ENCODE measurements around the gene STRA6.

Gene STRA6

GRCh38 chr15:74131628-74132413, 70.8 kb downstream of the STRA6 start:
- no peak for DNase-seq (ENCODE audit: low read depth)

GRCh38 chr15:74130849-74131627, 71.5 kb downstream of the STRA6 start:
- DNase-seq (ENCODE audit: low read depth) = no peak

- DNase-seq (ENCODE audit: low read depth) = no peak
Observed at GRCh38 chr15:74130155-74130848, 72.3 kb downstream of the STRA6 start, which contains the start of gene ISLR2. Gene ISLR2 (plus strand): TSS chr15:74130586. CDS start chr15:74132755, 2,169 bp downstream.

- DNase-seq (ENCODE audit: low read depth) = no peak
Observed at GRCh38 chr15:74129586-74130154, 72.9 kb downstream of the STRA6 start.
